HG02884 (cell line): ENCODE measurements around the gene SP100.

Experiments used
- ATAC-seq: cut with Tn5 transposase; IDR thresholded peaks from one replicate; pipeline ENCODE4 v1.9.1; 2021; ENCODE audit warnings: mild to moderate bottlenecking, moderate library complexity; ENCODE audit not compliant: unreplicated experiment

SP100 gene

GRCh38 chr2:230592775-230593174, 176.8 kb downstream of the SP100 start:
- ATAC-seq, result no peak
